Activated CD4-positive, alpha-beta T cell treated with anti-CD3 and anti-CD28 coated beads for 48 hours (primary cell): ENCODE measurements around the gene CHAC2.

Experiments used
- DNase-seq: peaks from one replicate; pipeline ENCODE4 v3.0.0-alpha.2; 2020

The CHAC2 gene

GRCh38 chr2:53780056-53780455 is 12.5 kb downstream of the CHAC2 start:
- no peak for DNase-seq

DNA sequence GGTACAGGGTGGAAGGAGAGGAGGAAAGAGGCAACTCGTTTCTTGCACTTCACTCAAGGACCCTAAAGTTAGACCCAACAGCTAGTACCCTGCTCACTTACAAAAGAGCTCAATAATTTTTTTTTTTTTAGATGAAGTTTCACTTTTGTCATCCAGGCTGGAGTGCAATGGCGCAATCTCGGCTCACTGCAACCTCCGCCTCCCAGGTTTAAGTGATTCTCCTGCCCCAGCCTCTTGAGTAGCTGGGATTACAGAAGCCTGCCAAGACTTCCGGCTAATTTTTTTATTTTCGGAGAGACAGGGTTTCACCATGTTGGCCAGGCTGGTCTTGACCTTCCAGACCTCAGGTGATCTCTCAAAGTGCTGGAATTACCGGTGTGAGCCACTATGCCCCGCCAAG is 15.1 kb downstream of the CHAC2 start:
- no peak for DNase-seq

GRCh38 chr2:53784436-53784835 is 16.8 kb downstream of the CHAC2 start:
- no peak for DNase-seq

DNA sequence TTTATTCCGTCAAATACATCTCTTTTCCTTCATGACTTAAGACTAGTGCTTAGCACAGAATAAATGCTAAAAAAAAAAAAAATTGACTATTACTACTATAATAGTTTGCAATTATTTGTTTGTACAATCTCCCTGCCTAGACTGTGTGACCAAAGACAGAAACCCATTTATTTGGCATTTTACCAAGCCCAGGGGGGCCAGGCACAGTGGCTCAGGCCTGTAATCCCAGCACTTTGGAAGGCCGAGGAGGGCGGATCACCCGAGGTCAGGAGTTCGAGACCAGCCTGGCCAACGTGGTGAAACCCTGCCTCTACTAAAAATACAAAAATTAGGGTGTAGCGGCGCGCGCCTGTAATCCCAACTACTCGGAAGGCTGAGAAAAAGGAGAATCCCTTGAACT is 17.8 kb downstream of the CHAC2 start:
- no peak for DNase-seq

DNA sequence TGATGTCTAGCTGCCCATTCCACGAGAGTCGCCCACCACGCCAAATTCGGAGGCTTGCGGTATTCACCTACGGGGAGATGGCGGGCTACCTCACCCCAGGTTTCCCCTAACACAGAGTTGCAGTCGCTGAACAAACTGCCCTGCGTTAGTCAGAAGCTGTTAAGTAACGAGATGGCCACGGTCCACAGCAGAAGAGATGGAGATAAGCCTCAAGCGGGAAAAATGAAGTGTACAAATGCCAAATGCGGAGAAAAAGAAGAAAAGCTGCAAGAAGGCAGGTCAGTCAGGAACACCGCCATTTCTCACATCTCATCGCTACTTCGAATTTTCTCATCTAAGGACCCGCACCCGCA is 18.7 kb downstream of the CHAC2 start:
- DNase-seq = peak; percentile 39

DNA sequence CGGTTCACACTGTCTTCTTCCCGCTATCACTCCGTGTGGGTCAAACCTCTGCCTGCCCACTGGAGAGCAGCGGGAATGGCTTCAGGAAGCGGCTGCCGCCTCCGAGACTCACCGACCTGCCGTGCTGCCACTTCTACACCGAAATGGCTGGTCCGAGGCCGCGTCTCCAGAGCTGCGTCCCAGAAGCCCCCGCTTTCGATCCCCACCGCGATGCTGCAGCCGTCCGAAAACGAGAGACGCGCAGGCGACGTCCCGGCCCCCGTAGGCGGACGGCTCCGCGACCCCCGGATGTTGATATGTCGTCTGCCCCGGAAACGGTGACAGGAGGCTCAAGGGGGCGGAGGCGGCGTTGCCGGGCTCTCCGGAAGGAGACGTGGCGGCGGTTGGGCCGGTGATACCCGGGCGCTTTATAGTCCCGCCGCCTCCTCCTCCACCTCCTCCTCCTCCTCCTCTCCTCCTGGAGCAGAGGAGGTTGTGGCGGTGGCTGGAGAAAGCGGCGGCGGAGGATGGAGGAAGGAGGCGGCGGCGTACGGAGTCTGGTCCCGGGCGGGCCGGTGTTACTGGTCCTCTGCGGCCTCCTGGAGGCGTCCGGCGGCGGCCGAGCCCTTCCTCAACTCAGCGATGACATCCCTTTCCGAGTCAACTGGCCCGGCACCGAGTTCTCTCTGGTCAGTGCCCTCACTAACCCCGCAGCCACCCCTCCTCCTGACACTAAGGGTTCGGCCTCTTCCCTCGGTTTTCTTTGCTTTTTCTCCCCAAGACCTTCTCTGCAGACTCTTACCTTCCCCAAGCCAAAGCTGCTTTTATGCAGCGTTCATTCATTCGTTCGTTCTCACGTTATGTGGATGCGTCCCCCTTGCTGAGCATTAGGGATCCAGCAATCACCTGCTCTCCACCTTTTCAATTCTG is 19.4 kb downstream of the CHAC2 start, which contains the start of the genes ASB3 and ERLEC1:
ASB3 (minus strand) TSS at position 249 of the 909 bp plus-strand sequence. CDS start 21,381 bp downstream, outside the sequence.
ERLEC1 (plus strand) TSS at position 340 of the 909 bp plus-strand sequence; CDS start at position 507, 167 bp downstream.
- peak; percentile 91 for DNase-seq

DNA sequence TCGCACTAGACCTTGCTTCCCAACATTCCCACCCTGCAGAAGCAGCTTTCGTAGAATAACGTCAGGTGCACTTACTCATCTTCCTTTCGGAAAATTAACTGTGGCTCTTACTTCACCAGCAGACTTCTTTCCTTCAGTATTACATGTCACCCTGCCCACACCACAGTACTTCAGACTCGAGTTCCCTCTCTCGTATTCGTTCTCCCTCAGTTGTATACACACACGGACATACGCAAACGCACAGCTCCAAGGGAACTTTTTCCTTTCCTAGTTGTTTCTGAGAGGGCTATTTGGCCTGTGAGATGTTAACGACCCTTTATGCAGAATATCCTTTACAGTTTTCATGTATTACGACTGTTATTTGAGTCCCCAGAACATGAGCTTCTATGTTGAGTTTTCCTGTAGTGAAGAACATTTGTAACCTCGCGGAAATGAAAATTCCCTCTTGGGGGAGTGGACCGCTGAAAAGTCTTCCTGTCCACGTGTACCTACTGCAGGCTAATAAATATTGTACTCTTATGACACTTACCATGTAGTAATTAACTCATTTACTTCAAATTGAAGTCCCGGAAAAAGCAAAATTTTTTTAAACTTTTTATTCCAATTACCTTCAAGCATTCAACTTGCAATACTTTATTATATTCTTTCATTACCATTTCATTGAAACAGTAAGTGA is 20.1 kb downstream of the CHAC2 start:
- peak; percentile 13 for DNase-seq

DNA sequence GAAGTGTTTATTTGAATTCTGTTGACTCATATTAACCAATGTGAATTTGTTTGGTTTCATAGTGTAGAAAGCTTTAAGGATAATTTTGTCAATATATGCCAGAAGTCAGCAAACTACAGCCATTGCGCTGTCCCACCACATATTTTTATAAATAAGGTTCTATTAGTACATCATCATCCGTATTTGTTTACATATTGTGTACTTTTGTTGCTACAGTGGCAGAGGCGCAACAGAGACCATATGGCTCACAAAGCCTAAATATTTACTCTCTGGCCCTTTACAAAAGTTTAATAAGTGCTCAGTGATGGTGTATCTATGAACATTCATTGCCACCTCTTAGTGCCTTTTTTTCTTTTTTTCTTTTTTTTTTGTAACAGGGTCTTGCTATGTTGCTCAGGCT is 25.7 kb downstream of the CHAC2 start:
- no peak for DNase-seq

DNA sequence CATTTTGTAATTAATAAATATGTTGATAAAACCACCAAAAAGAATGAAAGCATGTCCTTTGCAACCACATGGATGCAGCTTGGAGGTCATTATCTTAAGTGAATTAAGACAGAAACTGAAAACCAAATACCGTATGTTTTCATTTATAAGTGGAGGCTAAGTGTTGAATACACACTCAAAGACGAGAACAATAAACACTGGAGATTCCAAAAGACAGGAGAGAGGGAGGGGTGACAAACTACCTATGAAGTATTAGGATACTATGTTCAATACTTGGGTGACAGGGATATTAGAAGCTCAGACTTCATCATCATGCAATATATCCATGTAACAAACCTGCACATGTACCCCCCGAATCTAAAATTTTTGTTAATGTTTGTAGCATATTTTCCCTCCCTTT is 26.2 kb downstream of the CHAC2 start:
- no peak for DNase-seq

DNA sequence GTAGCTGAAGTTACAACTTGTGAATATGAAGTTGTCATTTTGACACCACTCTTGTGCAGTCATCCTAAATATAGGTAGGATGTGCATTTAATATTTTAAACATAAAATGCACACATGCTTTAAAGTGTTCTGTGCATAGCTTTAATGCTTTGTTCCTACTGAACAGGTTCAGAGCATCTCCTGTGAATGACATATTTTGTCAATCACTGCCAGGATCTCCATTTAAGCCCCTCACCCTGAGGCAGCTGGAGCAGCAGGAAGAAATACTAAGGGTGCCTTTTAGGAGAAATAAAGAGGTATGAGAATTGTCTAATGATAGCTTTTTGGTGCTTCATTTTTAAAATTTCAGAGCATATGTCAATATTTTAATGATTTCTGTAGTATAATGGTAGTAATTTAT is 33.9 kb downstream of the CHAC2 start:
- DNase-seq = no peak

DNA sequence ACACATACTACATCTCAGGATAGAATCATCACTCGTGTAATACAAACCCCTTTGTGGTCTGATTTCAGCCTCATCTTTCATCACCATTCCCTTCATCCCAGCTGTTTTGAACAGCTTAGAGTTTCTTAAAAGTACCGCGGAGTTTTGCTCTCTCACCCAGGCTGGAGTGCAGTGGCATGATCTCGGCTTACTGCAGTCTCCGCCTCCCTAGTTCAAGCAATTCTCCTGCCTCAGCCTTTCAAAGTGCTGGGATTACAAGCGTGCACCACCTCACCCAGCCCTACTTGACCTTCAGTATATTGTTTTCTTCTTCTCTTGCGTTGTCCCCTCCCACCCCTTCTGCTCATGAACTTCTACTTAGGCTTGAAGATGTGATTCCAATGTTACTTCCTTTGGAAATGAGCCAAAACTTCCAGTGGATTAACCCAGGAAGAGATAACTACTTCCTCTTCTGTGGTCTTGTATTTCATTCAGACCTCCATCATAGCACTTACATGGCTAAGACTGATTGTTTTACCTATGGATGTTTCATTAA is 35.1 kb downstream of the CHAC2 start:
- DNase-seq = no peak

- no peak for DNase-seq
Observed at GRCh38 chr2:53811601-53812000, 44.0 kb downstream of the CHAC2 start.

GRCh38 chr2:53813151-53813550 is 45.5 kb downstream of the CHAC2 start:
- DNase-seq = no peak

DNA sequence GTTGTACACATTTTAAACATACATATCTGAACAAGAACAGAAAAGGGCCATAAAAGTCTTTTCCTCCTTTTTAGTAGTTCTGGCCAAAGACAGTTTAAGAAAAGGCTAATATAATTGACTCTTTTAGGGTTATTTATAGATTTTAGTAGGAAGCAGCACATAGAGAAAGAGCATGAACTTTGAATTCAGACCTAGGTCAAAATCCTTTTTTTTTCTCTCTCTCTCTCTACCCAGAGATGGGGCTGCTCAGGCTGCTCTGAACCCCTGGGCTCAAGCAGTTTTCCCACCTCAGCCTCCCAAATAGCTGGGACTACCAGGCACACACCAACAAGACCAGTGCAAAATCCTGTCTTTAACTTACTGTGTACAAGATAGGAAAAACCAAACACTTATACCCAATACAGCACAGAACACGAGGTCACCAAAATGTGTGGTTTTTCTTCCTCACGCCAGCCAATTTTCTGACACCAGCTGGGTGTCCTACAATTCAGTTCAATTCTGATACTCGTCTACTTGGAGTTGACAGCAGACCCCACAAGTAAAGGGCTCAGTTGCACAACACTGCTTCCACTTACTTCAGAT is 51.3 kb downstream of the CHAC2 start:
- no peak for DNase-seq

- no peak for DNase-seq
Observed at GRCh38 chr2:53819634-53820033, 52.0 kb downstream of the CHAC2 start.

- no peak for DNase-seq
Observed at GRCh38 chr2:53820048-53820447, 52.4 kb downstream of the CHAC2 start.

DNA sequence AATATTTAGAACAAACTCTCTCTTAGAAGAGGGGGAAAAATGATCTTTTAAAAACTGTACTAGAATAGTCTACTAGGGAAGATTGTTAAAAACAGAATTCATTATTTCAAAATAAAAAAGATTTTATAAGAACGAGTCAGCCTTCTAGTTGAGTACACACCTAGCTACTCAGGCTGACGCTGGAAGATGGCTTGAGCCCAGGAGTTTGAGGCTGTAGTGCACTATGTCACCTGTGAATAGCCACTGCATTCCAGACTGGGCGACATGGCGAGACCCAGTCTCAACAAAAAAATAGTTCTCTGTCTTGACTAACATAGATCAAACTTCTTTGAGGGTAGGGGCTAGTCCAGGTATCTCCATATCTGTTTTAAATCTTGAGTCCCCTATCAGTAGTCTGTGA is 53.1 kb downstream of the CHAC2 start:
- no peak for DNase-seq

GRCh38 chr2:53821810-53822209 is 54.2 kb downstream of the CHAC2 start:
- DNase-seq = no peak

GRCh38 chr2:53823639-53824038 is 56.0 kb downstream of the CHAC2 start:
- DNase-seq = peak; percentile 47
